CD4-positive, alpha-beta T cell treated with Interferon alpha-2 for 1 hour (primary cell): ENCODE measurements around the gene SGPL1.
"Not testable (repeated sequence)": the region's sequence is repeated elsewhere in the genome, so short reads cannot be mapped to it uniquely, and the experiment has no call there.

Source experiments
- DNase-seq, 2 donors: peaks; one replicate each; pipeline ENCODE4 v3.0.0-alpha.2; 2020 to 2022

Gene SGPL1

DNA sequence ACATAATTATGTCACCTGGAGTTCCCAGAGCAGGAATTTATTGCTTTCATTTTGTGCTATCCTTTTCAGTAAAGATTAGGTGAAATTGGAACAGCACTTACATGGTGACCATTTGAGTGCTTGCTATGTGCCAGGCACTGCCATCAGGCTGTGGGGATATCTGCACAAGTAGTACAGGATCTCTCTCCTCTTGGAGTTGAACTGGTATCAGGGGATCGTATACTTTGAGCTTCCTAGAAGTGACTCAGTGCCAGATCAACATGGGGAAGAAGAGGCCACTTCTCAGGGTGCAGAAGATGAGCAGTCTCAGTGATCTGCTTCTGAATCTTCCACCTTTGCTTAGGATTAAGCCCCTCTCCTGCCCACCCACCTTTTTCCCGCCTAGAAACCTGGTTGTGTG lies 29.5 kb downstream of the SGPL1 start:
- no peak for DNase-seq

DNA sequence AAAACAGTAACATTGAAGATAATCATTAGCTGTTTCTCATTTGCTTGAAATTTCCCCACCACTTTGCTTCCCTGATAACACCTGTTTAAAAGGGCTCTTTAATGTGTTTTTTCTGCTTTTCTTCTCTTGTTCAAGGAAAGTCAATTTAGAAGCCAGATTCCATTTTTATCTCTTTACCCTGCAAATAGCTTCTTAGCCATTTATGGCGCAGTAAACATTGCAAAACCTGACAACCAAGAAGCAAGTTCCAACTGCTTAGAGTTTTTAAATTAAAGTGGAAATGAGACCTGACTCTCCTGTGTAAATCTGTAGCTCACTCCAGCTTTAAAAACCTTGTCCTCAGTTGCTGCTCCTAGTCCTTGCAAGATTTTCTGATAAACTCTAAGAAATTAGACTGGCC lies 30.1 kb downstream of the SGPL1 start:
- no peak for DNase-seq

DNA sequence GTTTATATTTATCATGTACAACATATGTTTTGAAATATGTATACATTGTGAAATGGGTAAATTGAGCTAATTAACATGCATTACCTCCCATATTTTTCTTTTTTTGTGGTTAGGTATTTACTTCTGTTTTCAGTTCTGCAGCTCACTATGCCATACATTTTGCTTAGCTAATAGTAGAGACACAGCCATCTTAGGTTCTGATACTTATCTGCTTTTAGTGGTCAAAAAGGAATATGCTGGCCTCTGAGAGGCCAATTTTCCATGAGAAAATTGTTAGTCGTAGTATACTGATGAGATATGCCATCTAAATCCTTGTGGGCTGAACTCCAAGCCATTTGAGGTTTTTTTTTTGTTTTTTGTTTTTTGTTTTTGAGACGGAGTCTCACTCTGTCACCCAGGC lies 31.0 kb downstream of the SGPL1 start:
- DNase-seq: no peak

DNA sequence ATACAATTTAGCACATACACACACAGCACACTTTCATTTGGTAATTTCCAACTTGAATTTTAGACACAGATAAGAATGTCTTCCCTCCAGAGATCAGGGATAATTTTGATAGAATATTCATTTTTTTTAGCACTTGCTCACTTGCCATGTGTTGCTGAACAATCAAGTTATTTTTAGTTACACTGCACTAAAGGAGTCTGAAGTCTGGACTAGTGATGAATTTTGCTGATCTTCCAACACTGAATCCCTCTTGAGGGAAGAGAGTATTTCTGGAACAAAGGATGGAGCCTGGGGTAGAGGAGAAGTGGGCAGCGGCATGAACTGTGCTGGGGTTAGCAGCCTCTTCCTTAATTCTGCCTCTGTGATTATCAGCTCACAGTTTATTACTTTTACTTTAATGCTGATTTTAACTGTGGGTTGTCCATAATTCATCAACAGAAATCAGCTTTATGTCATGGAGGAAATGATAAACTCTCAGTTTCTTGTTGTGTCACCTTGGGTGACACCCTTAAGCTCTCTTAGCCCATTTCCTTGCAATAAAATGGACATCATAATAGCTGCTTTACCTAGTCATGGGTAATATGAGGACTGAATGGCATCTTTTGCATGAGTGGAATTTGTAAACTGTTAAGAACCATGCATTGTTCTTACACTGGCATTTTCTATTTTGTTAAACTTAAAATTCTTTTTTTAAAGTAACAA lies 32.1 kb downstream of the SGPL1 start:
- no peak for DNase-seq

DNA sequence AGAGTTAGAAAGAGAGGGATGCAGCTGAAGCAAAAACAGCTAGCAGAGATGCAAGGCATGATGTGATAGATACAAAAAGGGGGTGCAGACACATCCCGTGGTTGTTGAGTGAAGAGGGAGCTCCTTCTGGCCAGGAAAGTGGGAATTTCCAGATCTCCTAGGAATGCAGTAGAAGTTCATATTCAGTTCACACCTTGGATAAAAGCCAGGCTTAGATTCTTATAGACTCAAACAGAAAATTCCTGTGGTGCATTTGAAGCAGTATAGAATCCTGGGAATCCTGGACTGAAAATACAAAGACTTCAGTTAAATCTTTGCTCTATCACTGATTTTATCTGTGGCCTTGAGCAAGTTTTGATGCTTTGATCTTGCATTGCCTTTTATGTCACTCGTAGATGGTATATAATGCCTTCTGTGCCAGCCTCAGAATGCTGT lies 33.9 kb downstream of the SGPL1 start:
- no peak for DNase-seq

DNA sequence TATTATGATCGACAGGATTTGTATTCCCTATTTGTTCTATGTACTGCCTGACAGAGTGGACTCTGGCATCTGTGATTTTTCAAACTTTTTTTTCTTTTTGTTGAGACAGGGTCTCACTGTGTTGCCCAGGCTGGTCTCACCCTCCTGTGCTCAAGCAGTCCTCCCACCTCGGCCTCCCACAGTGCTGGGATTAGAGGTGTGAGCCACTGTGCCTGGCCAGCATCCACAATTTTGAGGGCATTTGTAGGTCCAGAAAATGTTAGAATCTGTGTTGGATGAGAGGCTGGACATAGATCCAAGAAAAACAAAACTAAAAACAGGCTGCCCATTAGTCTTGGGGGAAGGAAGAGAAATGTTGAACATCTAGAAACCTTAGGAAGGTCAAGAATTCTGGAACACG lies 34.3 kb downstream of the SGPL1 start:
- no peak for DNase-seq

DNA sequence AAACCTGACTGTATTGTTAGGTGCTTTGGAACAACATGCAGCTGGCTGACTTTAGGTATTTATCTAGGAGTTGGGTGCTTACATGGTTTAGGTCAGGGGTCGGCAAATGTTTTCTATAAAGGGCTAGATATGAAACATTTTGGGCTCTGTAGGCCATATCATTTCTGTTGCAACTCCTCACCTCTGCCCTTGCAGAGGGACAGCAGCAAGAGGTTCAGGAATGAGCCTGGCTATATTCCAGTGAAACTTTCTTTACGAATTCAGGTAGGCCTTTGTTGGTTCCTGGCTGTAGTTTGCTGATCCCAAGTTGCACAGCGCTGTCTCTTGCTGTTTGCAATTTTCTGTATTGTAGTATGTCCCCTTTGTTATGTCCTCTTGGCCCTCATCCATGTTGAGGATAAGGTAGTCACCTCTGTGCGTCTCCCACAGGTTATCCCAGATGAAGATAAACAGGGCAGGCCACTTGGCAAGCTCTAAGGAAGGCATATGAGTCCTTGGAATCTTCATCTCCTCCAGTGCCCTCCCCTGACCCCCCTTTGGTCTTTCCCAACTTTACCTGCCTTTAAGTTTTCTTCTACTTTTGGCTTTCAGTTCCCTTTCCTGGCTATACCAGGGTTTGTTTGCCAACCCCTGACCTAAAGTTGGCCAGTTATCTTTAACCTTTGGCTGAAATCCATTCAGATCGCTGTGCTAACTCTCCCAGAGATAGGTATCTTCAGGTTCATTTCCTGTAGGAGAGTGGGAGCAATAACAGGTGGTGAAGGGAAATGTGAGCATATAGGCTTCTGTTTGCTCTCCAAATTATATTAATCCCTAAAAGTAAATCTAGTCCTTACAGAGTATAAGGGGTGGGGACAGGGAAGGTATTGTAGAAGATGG lies 36.1 kb downstream of the SGPL1 start:
- no peak for DNase-seq

DNA sequence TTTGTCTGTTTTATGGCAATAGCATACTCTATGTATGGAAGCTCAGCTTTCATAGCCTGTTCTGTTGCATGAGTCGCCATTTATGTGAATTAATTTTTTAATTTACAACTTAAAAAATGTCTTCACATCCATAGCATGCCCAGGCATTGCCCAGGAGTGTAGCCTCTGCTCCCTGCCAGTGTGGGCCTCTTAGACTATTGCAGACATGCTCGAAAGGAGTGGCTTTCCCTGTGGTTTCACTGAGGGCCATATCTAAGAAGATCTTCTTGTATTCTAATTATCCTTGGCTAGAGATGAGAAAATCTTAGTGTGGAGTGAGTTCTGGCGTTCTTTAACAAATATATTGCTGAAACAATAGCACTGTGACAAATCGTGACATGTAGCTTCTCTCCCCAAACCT lies 37.3 kb downstream of the SGPL1 start:
- no peak for DNase-seq

DNA sequence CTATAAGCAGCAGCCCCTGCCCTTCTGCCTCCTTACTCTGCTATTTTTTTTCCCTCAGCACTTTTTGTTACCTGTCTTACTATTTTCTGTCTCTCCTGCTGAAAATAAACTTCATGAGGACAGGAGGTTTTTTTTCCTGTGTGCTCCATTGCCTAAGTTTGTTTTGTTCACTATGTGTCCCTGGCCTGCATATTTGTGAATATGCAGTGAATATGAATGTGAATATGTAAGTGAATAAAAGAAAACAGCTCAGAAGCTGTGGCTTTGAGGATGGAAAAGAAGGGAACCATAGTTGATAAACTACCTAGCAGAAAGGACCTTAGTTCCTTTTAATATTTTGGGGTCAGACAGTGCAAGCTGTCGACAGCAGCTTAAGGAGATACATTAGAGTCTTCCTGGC lies 37.7 kb downstream of the SGPL1 start:
- DNase-seq: no peak

DNA sequence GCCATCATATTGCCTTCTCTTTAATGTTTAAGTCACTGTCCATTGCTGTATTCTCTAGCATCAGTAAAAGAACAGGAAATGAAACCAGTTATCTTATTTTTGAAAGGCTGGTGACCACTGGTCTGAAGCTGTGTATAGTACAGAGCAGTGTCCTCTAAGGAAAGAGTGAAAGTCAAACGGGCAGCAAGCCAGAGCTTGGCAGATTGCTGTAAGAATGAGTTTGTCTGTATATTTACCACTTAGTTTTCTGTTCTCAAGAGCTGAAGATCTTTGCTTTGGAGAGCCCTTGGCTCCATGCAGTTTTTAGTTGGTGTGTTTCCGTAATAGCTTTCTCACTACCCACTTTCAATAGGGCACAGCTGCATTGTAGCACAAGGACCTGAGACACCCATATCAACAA lies 40.7 kb downstream of the SGPL1 start:
- no peak for DNase-seq

DNA sequence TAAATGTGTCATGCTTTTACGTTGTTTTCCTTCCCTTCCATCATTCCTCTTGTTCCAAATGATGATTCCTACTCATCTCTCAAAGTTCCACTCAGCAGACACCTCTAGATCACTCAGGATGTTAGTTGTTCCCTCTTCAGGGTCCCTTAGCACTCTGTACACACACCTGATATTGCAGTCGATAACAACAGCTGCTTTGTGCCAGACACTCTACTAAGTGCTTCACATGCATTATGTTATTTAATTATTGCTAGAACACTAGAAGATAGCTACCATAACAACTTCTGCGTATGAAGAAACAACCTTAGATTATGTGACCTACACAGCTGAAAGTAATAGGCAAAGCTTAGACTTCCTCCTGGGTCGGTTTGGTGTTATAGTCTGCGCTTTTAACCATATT lies 43.0 kb downstream of the SGPL1 start:
- no peak for DNase-seq

DNA sequence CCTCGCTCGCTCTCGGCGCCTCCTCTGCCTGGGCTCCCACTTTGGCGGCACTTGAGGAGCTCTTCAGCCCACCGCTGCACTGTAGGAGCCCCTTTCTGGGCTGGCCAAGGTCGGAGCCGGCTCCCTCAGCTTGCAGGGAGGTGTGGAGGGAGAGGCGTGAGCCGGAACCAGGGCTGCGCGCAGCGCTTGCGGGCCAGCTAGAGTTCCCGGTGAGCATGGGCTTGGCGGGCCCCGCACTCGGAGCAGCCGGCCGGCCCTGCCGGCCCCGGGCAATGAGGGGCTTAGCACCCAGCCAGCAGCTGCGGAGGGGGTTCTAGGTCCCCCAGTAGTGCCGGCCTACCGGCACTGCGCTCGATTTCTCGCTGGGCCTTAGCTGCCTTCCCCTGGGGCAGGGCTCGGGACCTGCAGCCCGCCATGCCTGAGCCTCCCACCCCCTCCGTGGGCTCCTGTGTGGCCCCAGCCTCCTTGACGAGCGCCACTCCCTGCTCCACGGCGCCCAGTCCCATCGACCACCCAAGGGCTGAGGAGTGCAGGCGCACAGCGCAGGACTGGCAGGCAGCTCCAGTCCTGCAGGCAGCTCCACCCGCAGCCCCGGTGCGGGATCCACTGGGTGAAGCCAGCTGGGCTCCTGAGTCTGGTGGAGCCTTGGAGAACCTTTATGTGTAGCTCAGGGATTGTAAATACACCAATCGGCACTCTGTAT lies 45.9 kb downstream of the SGPL1 start:
- not testable (repeated sequence) for DNase-seq

DNA sequence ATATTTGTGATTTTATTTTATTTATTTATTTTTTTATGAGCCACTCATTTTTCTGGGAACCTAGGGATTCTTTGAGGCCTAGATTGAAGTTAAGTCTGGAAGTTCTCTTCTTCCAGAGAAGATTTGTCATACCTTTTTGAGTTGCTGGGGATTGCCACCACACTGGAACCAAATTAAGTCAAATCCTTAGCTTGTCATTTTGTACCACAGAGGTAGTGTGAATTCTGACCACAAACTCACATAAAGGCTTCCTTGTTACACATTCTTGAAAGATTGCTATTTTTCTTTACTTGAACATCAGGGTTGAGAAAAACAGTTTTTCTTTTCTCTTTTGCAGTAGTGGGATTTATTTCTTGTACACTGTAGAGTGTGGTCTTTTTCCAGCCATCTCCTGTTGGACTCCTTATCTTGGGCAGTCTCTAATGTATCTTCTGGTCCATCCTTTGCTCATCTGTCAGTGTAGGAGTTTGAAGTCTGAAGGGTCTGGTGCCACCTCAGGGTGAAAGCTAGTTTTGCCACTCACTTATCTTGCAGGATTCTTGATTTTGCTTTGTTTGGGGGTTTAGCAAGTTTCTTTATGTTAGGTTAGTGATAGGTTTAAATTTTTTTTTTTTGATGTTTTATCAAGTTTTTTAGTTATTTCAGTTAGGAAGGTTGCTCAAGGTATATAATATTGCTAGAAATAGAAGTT lies 47.9 kb downstream of the SGPL1 start:
- DNase-seq: no peak

DNA sequence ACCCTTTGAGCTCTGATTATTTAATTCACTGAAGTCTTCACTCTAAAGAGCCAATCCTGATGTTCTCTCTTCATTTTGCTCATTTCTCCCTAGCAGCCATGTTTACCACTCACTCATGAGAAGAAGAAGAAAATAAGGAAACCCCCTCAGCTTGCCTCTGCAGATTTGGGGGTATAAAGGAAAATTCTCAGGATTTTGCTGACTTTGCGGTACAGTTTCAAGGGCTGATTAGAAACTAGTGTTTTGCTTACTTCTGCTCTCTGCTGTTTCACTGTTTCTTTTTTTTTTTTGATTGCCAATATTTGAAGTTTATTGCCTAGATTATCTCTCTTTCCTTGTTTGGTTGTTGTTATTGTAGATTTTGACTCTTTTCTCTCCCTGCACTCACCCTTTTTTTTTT lies 49.2 kb downstream of the SGPL1 start:
- DNase-seq: no peak

DNA sequence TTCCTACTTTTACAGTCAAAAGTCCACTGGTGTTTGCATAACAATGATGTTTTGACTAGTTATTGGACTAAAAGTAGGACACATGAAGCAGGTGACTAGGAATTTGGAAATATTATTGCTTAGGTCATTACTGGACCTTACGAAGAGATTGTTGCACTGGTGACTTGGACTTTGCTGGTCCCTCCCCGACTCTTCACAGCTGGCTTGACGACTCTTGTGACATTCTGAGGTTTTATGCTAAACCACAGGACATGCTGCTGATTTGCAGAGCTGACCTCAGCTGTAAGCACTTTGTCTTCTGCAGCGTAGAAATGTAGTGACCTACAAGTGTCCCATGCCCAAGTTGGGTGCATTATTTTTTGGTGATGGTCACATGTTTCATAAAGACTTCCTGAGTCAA lies 50.7 kb downstream of the SGPL1 start:
- no peak for DNase-seq

DNA sequence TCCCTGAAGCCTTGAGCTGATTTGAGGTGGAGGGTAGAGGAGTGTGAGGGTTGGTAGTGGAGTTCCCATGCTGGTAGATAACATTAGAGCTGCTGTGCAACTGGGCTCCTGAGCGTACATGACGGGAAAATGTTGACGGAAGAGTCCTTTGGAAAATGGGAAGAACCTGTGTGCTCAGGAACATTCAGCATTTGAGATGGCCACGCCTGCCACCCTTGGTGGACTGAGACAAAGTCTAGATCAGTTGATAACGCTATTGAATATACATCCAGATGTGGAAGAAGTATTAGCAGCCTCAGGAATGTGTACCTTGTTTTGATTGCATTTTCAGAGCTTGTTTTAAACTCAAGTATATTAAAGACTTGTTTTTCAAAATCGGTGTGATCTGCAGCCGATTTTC lies 56.5 kb downstream of the SGPL1 start:
- DNase-seq: no peak

DNA sequence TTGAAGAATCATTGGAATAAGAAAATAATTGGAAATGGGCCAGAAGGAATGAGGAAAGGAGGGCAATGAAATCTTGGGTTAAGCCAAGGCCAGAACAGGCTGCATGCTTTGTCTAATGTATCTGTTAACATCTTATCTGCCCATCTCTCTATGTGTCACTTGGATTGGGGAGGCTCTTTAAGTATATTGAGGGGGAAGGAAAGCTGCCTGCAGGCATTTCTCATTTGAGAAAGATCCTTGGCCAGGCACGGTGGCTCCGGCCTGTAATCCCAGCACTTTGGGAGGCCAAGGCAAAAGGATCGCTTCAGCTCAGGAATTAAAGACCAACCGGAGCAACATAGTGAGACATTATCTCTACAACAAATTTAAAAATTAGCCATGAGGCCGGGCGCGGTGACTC lies 58.3 kb downstream of the SGPL1 start:
- no peak for DNase-seq

DNA sequence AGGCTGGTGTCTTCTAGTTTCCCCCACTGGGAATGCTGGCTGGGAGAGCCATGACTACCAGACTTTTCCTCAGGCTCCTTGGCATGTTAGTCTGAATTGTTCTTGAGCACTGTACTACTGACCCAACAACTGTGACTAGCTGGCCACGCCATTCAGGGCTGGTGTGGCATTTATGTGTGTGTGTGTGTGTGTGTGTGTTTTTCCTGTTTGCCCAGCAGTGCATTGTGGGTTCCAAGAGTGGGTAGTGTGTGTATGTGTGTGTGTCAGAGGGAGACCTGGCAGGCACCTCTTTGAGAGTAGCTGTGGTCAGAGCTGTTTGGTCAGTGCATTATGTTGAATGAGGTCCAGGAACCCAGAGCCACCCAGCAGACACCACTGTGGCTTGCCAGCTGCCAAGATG lies 63.5 kb downstream of the SGPL1 start:
- DNase-seq: no peak

DNA sequence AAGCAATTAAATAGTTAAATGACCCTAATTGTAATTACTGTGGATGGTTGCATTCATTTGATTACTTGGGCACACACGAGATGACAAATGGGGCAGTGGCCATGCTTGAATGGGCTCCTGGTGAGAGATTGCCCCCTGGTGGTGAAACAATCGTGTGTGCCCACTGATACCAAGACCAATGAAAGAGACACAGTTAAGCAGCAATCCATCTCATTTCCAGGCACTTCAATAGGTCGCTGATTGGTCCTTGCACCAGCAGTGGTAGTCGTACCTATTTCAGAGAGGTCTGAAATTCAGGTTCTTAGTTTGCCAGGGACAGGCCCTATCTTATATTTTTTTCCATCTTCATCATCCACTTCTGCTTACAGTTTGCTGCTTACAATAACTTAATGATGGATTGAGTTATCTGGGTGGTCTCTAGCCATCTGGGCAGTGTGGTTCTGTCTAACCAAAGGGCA lies 64.4 kb downstream of the SGPL1 start:
- peak; percentile 74 to 84 for DNase-seq

DNA sequence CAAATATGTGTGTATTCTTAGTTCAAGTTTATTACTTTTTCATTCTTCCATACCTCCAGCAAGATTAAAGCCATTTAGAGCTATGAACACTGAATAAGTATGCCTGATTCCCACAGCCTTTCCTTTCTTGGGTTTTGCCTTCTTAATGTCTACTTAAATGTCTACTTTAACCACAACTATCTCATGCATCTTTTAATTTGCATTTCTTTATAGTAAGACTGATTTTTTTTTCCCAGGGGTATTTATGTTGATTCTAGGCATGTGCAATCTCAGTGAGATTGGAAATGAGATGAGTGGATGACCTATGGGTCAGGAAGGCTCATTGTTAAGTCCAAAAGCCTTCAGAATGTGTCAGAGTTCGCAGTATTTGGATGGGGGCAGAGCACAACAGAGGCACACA lies 69.0 kb downstream of the SGPL1 start:
- DNase-seq: no peak

DNA sequence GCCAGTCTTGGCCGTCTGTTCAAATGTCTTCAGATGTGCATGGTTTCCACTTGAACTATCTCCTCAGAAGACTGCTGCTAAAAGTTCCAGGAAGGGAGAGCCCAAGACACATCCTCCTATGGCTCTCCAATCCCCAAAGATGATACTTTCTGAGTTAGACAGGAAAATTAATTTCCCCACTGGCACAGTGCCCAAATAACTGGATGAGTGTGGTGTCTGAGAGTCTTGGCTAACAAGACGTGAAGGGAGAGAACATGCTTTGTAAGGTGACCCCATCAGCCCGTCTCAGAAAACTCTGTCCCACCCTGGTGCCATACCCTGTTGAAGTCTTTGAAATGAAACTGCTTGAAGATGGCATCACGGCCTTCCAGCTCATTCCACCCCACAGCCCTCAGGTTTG lies 69.7 kb downstream of the SGPL1 start:
- no peak for DNase-seq

DNA sequence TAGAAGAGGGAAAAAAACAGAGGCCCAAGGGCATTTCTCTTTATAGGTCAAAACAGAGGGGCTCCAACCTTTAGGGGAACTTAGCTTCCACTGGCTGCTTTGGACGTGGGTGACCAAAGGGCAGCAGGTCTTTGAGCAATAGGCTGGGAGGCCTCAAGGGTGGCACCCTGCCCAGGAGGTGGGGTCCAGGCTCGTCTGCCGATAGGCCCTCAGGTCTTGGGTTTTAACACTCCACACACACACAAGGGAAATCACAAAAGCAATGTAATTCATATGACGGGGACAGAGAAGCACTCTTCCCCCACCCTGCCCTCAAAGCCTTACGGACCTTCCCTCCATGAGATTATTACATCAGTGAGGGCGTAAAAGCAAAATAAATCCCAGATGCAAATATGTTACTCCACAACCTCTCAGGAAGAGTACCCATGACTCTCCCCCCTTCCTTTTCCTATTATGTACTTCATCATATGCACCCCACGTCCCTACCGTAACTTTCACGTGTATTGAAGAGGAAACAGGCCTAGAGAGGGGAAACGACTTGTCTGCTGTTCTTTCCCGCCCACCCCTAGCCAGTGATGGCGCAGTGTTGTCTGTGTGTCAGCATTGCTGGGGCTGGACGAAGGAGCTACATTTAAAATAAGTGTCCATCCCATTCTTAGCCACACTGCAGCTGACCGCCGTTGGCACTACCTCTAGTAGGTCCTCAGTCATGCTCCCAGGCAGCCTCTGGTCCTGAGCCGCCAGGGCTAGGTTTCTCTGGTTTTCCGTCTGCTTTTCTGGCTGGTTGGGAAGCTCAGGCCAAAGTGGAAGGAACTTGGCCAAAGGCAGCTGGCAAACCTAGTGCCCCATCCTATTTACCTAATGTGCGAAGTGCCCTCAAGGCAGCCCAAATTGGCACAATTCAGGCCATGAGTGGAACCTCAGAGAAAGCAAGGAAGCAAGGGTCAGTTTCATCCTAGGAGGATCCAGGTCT lies 70.5 kb downstream of the SGPL1 start:
- DNase-seq: no peak
